ENCODE results near the gene ENDOG.

ENDOG gene

GRCh38 chr9:128802482-128802881 lies 15.8 kb upstream of the ENDOG start:
- DNase-seq, result no peak

- no peak for DNase-seq
Observed at GRCh38 chr9:128805661-128806060, 12.6 kb upstream of the ENDOG start.

GRCh38 chr9:128807827-128808226 lies 10.5 kb upstream of the ENDOG start:
- DNase-seq, result no peak

- DNase-seq, result no peak
Observed at GRCh38 chr9:128808543-128808942, 9.8 kb upstream of the ENDOG start.

GRCh38 chr9:128809036-128809599 lies 9.2 kb upstream of the ENDOG start:
- no peak for DNase-seq

- DNase-seq, result no peak
Observed at GRCh38 chr9:128809831-128810230, 8.5 kb upstream of the ENDOG start.

GRCh38 chr9:128810873-128811272 lies 7.4 kb upstream of the ENDOG start:
- DNase-seq, result no peak

GRCh38 chr9:128818839-128819715 lies 777 bp downstream of the ENDOG start:
- peak; percentile 29 to 31 for DNase-seq

- no peak for DNase-seq
Observed at GRCh38 chr9:128819716-128820664, 1.7 kb downstream of the ENDOG start.

GRCh38 chr9:128820665-128821583 lies 2.6 kb downstream of the ENDOG start:
- no peak for DNase-seq

- DNase-seq, result no peak
Observed at GRCh38 chr9:128821584-128822406, 3.5 kb downstream of the ENDOG start.

GRCh38 chr9:128822407-128823042 lies 4.2 kb downstream of the ENDOG start:
- DNase-seq, result no peak

GRCh38 chr9:128823362-128823902 lies 5.1 kb downstream of the ENDOG start:
- no peak for DNase-seq

- no peak for DNase-seq
Observed at GRCh38 chr9:128823903-128824406, 5.7 kb downstream of the ENDOG start.

GRCh38 chr9:128824911-128825310 lies 6.6 kb downstream of the ENDOG start:
- DNase-seq, result no peak

- no peak for DNase-seq
Observed at GRCh38 chr9:128825923-128826700, 7.8 kb downstream of the ENDOG start.

GRCh38 chr9:128828267-128828666 lies 10.0 kb downstream of the ENDOG start:
- no peak for DNase-seq

GRCh38 chr9:128828719-128829452 lies 10.6 kb downstream of the ENDOG start:
- no peak for DNase-seq

Measured in activated CD4-positive, alpha-beta T cell treated with anti-CD3 and anti-CD28 coated beads for 4 hours (primary cell).